NCI-H1417 (cell line): Measurements from ENCODE around the gene SZRD1.

Experiments
- DNase-seq, 3 experiments: peaks; one replicate each; lab custom pipeline; 2025; lab: John Stamatoyannopoulos, UW

SZRD1 gene

DNA sequence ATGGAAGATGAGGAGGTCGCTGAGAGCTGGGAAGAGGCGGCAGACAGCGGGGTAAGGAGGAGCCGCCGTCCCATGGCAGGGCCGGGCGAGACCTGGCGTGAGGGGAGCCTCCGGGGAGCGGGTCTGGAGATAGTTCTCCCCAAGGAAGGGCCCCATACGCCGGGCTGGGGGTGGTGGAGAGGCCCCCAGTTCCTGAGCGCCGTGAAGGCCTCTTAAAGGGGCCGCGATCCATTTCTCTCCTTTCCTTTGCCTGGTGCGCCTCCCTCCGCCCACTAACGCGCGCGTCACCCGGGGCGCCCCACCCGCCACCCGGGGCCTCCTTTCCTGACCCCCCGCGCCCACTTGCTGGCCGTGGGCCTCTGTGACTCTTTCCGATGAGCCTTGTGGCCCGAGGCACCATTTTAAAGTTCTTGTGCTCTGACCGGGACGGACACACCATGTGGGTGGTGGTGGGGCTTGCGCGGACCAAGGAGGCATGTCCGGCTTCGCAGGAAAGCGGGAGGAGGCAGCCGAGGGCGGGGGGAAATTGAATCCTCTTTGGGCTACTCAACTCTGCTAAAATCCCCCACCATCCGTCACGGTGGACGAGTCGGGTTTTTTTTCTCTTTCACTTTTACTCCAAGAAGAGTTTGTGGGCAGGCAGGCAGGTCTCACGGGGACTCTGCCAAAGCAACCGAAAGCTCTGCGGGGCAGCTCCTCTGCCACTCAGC is 371 bp downstream of the SZRD1 start:
- peak; percentile 69 to 96 (median 93) for DNase-seq

- peak in 1 of 3 experiments; percentile 44 for DNase-seq
Measured at GRCh38 chr1:16367968-16368890, 1.2 kb downstream of the SZRD1 start.

DNA sequence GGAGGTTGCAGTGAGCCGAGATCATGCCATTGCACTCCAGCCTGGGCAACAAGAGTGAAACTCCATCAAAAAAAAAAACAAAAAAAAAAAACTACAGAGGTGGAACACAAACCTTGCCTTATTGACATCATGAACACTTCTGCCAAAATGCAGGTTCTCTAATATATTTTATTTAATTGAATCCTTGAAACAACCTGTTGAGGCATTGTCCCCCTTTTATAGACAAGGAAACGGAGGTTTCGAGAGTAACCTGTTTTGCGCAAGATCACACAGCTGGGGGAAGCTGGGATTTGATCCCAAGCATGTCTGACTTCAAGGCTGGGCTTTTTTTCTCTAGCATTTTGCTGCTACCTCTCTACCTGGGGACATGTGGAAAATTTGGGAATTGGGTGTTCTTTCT is 2.8 kb downstream of the SZRD1 start:
- DNase-seq, result no peak

- no peak for DNase-seq
Measured at GRCh38 chr1:16371725-16372124, 4.7 kb downstream of the SZRD1 start.

- no peak for DNase-seq
Measured at GRCh38 chr1:16372535-16373285, 5.7 kb downstream of the SZRD1 start.

- no peak for DNase-seq
Measured at GRCh38 chr1:16374266-16374665, 7.2 kb downstream of the SZRD1 start.

GRCh38 chr1:16375521-16376340 is 8.7 kb downstream of the SZRD1 start:
- peak in 2 of 3 experiments; percentile 9 to 56 for DNase-seq

DNA sequence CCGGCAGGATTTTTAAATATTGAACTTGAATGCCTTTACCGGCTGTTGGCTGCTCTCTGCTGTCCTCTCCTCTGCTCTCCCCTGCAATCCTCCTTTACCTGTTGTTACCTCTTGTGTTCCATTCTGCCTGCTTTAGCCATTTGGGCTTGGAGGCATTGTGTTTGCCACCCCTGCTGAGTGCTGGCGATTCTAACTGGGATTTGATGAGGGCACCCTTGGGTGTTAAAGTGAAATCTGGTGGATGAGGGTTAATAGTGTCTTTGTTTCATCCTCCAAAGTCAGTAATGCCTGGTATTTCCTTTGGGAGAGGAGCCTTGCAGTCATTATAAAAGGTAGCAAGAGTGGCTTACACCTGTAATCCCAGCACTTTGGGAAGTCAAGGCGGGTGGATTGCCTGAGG is 9.9 kb downstream of the SZRD1 start:
- peak in 1 of 3 experiments; percentile 15 for DNase-seq

- no peak for DNase-seq
Measured at GRCh38 chr1:16378443-16378842, 11.4 kb downstream of the SZRD1 start.

- DNase-seq, result no peak
Measured at GRCh38 chr1:16380868-16381267, 13.8 kb downstream of the SZRD1 start.

DNA sequence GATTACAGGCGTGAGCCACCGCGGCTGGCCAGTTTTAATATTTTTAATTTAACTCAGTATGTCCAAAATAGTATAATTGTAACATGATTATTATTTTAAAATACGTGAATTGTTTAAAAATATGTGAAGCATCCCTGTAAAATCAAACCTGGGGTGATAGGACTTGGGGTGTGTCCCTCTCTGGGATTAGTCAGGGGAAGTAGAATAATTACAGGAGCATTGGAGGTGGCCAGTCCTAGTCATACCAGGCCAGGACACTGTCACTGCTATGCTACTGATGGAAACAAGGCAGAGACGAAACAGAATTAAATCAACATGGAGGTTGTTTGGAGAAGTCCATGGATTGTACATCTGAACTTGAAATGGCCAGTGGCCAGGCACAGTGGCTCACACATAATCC is 16.8 kb downstream of the SZRD1 start:
- DNase-seq, result no peak

DNA sequence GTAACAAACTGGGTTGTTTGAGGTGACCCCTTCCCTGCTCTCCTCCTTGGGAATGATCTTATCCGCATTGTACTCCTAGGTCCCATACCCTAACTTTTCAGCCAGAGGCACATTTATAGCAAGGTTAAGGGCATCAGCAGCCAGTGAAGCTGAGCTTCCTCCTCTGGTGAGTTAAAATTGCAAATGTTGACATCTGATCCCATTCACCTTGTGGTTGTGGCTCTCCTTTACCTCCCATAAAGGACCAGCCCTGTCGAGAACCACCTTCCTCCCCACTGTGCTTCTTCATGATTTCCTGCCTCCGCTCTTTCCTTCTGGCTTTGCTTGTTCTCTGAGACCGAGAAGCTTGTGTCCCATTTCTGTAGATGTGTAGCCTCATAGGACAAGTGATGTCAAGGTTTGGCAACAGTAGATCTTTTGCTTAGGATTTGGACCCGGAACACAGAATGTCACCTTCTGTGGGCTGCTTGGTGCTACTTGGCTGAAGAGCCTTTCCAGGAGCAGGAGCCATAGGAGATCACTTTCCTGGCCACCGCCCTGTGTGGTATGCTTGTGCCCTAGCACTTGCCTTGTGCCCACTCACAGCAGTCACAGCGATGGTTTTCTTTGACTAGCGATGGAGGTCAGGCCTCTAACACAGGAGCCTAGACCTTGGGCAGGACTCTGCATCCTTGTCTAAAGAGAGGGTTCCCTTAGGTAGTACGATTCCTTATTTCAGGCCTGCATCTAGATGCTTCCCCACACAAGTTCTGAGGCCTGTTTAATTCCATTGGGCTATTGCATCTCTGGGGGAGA is 18.8 kb downstream of the SZRD1 start:
- no peak for DNase-seq

GRCh38 chr1:16386454-16387113 is 19.5 kb downstream of the SZRD1 start:
- DNase-seq, result no peak

- no peak for DNase-seq
Measured at GRCh38 chr1:16387201-16388188, 20.5 kb downstream of the SZRD1 start.

GRCh38 chr1:16391411-16391810 is 24.4 kb downstream of the SZRD1 start:
- no peak for DNase-seq

DNA sequence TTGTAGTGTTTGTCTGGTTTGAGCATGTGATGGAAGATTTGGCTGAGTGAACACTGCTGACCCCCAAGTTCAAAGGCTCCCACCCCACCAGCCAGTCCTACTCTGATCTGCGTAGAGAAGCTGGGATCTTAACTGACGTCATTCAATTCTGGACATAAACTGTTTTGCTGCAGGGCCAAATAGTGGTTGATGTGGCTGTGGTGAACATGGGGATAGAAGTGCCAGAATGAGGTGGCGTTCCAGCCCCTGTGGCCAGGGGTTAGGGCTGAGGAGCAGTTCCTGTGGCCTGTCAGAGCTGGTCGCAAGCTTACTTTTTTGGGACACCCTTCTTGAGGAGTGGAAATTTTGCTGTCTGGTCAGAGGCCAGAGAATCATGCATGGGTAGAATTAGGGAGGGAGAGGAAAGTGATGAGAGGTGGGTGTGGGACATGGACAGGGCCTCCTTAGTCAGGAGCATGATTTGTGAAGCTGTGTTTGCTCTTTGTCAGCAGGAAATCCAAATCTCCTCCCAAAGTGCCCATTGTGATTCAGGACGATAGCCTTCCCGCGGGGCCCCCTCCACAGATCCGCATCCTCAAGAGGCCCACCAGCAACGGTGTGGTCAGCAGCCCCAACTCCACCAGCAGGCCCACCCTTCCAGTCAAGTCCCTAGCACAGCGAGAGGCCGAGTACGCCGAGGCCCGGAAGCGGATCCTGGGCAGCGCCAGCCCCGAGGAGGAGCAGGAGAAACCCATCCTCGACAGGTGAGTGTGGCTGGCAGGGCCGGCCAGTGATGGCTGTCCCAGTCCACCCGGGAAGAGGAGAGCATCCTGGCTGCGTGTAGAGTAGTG is 25.9 kb downstream of the SZRD1 start:
- no peak for DNase-seq

- DNase-seq, result no peak
Measured at GRCh38 chr1:16393570-16394521, 26.8 kb downstream of the SZRD1 start.
